GM19452 (cell line): ENCODE results near the gene DOHH.

Source experiments
- ATAC-seq: cut with Tn5 transposase; IDR thresholded peaks from one replicate; pipeline ENCODE4 v1.9.1; 2021; ENCODE audit not compliant: unreplicated experiment

Gene DOHH, protein sequence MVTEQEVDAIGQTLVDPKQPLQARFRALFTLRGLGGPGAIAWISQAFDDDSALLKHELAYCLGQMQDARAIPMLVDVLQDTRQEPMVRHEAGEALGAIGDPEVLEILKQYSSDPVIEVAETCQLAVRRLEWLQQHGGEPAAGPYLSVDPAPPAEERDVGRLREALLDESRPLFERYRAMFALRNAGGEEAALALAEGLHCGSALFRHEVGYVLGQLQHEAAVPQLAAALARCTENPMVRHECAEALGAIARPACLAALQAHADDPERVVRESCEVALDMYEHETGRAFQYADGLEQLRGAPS

GRCh38 chr19:3500429-3501101, at the start of gene DOHH:
TSS of gene DOHH (minus strand) at chr19:3500674. CDS start at chr19:3496814, 3,860 bp downstream.
- ATAC-seq: peak; percentile 77

GRCh38 chr19:3549816-3550215, 49.3 kb upstream of the DOHH start:
- ATAC-seq: no peak

GRCh38 chr19:3548606-3549005, 48.1 kb upstream of the DOHH start:
- no peak for ATAC-seq

DNA sequence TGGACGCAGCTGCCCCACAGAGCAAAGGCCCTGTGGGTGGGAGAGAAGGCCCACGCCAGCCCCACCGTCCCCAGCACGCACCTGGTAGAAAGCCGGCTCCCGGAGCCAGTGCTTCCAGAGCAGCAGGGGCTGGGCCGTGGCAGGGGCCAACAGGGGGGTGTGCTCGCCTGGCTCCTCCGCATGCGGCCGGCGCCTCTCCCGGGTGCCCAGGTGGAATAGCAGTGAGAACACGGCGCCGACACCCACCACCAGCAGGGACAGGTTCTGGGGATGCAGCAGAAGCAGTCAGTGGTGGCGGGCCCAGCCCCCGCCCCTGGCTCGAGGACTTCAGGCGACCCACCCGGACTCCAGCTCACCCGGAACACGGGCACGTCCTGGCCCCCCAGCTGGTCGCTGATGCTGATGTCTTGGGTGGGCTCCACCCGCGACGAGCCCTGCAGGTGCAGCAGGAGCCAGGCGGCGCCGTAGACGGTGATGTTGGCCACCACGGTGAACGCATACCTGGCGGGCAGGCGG, 47.4 kb upstream of the DOHH start:
- ATAC-seq: no peak

- no peak for ATAC-seq
These were observed 46.8 kb upstream of the DOHH start for GRCh38 chr19:3547301-3547731.

- ATAC-seq: no peak
These were observed 45.6 kb upstream of the DOHH start for GRCh38 chr19:3546119-3546518.

GRCh38 chr19:3545669-3546034, 45.2 kb upstream of the DOHH start:
- no peak for ATAC-seq

- ATAC-seq: no peak
These were observed 44.5 kb upstream of the DOHH start for GRCh38 chr19:3544742-3545668.

DNA sequence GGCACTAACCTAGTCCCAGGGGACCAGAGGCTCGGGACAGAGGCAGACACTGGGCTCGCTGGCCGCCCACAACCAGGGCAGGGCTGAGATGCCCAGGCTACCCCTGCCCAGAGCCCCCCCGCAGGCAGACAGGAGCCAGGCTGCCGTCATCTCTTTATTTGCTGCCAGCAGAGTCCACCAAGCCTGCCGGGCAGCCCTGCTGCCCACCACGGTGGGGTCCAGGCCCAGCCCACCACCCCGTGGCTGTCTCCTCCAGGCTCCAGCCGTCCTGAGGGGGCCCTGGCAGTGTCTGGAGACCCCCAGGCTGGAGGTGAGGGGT, 43.5 kb upstream of the DOHH start:
- ATAC-seq: no peak

GRCh38 chr19:3543150-3544057, 42.9 kb upstream of the DOHH start:
- ATAC-seq: no peak

GRCh38 chr19:3539756-3540118, 39.3 kb upstream of the DOHH start:
- no peak for ATAC-seq

DNA sequence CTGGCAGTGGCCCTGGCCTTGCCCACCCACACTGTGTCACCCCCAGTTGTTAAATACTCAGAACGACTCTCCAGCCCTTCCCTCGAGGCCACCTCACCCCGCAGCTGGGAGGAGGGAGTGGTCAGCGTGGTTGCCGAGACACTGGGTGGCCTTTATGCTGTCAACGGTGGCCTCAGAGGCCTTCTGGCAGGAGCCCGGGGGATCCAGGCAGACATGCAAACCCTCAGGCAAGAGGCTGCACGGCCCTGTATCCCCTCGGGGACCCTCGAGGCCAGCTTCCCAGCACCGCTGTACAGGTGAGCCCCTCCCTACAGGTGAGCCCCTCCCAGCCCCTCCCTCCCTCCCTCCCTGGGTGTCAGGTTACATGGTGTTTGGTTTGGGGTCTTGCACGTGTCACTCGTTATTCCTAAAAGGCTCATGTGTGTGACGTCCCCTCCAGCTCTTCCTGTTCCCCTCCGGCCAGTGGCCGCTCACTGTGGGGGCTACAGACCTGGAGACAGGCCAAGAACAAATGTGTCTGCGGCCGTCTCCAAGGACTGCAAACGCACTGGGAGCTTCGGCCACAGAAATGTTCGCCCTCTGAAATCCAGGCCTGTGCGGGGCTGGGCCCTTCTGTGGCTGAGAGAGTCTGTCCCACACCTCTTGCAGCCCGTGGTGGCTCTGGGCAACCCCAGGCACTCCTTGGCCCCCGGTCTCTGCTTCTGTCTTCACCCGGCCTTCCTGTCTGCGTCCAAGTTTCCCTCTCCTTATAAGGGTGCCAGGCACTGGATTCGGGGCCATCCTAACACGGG, 38.7 kb upstream of the DOHH start, which contains the start of gene TEKTIP1:
TEKTIP1 (plus strand) TSS at position 210 of the 791 bp plus-strand sequence; CDS start at position 214, 4 bp downstream.
- ATAC-seq: no peak

GRCh38 chr19:3538258-3538929, 37.9 kb upstream of the DOHH start:
- no peak for ATAC-seq

GRCh38 chr19:3537438-3538240, 37.2 kb upstream of the DOHH start:
- no peak for ATAC-seq

DNA sequence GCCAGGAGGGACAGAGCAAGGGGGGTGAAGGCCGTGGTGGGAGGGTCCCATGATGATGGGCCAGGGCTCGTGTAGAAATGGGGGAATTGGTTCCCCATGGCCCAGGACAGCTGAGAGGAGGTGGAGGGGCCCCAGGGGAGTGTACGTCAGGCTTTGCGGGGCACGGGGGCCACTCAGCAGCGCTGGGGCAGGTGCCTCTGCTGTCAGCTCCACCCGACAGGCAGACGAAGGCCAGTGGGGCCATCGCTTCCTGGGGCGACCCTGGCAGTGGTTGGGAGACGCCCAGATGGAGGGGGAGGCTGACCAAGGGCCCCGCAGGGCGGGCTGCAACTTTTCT, 36.6 kb upstream of the DOHH start:
- no peak for ATAC-seq

DNA sequence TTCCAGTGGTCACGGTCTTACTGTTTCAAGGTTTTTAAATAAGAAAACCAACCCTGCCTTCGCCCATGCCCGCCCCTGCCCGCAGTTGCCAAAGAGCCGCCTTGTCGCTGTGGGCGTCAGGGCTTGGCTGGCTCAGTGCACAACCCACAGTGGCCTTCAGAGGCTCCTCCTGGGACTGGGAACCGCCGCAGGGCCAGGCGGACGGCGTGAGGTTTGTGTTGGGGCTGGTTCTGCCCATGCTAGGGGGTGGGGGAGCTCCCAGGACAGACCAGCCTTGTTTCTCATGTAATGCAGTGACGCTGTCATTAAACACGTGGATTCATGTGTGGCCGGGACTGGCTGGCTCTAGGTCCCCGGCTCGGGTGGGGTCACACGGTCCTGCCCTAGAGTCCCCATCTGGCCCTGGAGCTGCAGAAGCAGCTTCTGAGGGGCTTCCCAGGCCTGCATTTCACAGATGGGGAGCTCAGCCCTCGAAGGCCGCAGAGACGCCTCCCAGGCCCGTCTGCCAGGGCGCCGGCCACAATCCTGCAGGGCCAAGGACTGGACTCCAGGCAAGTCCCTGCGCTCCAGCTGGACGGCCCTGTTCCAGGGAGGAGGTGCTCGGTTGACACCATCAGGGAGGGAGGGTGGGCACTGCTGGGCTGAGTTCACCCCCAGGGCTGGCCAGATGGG, 36.1 kb upstream of the DOHH start:
- no peak for ATAC-seq

GRCh38 chr19:3535981-3536380, 35.5 kb upstream of the DOHH start:
- ATAC-seq: no peak

- no peak for ATAC-seq
These were observed 35.1 kb upstream of the DOHH start for GRCh38 chr19:3535563-3535965.
